ENCODE data around the gene KIAA0825.

The KIAA0825 gene

DNA sequence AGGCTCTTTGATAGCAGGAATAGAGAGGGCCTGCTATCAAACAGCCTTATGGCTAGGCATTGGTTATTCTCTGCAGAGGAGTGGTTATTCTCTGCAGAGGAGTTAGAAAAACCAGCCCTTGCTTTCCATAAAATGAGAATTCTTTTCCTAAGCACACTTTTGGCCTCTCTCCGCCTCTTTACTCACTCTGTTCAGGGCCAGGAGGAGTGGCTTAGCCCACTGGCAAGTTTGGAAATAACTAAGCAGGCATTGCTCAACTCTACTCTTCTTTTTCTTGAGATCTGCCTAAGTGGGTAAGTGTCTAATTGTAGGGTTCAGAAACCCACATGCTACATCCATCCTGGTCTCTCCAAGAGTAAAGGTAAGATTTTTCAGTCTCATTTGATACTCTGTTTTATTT, 341.7 kb downstream of the KIAA0825 start:
- H3K4me3 ChIP-seq (ENCODE audit: low read depth, low read length): no peak overlapping the region
- TF ChIP-seq, protein P1, sequence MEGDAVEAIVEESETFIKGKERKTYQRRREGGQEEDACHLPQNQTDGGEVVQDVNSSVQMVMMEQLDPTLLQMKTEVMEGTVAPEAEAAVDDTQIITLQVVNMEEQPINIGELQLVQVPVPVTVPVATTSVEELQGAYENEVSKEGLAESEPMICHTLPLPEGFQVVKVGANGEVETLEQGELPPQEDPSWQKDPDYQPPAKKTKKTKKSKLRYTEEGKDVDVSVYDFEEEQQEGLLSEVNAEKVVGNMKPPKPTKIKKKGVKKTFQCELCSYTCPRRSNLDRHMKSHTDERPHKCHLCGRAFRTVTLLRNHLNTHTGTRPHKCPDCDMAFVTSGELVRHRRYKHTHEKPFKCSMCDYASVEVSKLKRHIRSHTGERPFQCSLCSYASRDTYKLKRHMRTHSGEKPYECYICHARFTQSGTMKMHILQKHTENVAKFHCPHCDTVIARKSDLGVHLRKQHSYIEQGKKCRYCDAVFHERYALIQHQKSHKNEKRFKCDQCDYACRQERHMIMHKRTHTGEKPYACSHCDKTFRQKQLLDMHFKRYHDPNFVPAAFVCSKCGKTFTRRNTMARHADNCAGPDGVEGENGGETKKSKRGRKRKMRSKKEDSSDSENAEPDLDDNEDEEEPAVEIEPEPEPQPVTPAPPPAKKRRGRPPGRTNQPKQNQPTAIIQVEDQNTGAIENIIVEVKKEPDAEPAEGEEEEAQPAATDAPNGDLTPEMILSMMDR (IDR thresholded peaks at IDR 0.05; ENCODE audit: borderline replicate concordance, insufficient read depth, low read depth, low read length): no peak

DNA sequence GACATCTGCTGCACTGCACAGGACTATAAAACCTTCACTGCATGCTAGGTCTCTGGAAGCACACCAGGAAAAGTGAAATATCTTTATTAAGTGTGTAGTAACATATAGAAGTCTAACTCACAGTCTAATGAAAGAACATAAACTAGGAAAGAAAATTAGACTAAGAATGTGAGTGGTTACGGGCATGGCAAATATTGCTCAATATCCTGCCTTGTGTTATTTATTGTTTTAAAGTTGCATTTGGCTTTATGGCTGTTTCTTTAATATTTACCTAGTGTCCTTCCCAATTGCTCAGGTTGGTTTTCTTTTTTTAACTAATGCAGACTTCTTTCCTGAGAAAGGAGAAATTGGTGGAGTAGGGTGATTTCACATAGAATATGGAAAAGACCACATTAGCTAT, 342.4 kb downstream of the KIAA0825 start:
- no peak overlapping the region for H3K4me3 ChIP-seq (ENCODE audit: low read depth, low read length)
- TF ChIP-seq, protein P1 (IDR thresholded peaks at IDR 0.05; ENCODE audit: borderline replicate concordance, insufficient read depth, low read depth, low read length): no peak

DNA sequence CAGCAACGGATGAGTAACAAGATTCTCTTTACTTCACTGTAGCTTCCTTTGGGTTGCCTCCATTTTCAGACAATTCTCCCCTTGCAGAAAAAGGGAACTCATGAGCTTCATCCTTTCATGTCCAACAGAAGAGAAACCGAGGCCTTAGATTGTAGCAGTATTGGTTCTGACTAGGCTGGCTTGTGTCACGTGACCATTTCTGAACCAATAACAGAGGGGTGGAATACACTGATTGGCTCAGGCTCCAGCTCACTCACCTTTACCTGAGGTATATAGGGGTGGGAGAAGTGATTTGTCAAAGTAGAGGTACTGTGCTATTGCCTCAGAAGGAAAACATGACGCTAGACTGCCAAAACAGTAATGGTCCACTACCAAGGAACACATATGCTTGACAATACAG, 343.7 kb downstream of the KIAA0825 start:
- TF ChIP-seq, protein P1 (IDR thresholded peaks at IDR 0.05; ENCODE audit: borderline replicate concordance, insufficient read depth, low read depth, low read length): no peak

DNA sequence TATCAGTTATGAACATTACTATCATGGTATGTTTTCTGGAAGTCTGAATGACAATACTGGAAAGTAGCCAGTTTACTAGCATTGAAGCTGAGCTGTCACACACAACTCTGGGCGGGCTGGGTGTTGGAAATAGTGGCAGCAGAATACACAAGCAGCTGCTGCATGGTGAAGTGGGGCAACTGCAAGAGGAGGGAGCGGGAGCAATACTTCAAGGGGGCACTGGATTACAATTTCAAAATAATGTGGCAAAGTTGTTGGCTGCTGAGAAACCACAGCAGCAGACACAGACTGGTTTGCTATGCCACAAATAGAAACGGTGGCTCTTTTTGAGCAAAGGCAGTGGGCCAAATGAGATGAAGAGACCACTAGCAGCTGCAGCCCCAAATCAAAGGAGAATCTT, 350.2 kb downstream of the KIAA0825 start:
- TF ChIP-seq, protein P1 (IDR thresholded peaks at IDR 0.05; ENCODE audit: borderline replicate concordance, insufficient read depth, low read depth, low read length): no peak
- H3K4me3 ChIP-seq (ENCODE audit: low read depth, low read length): no peak overlapping the region

More for the DNA sequence above, 343.7 kb downstream of the KIAA0825 start:
- H3K4me3 ChIP-seq (ENCODE audit: low read depth, low read length): no peak overlapping the region

DNA sequence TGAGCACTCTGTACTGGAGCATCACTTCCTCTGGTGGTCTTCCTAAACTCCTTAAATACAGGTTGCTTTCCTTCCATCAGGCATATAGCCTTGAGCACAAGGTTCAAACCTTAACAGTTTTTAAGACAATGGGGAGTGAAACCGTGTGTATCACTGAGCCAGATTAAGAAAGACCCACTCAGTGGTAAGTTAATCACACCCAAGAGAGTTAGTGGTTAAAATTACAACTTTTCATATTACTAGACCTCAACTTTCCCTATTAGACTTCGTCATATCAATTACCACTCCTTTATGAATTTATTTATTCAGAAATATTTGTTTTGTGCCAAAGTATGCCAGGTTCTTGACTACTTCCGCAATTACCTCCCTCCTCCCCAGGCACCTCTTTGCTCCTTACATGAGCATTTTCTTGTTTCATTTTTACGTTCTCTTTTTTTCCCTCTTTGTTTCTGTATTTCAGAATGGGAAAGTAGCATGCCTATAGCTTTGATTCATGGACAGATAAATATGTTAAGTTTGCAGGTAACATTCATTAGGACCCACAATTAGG, 351.0 kb downstream of the KIAA0825 start:
- H3K4me3 ChIP-seq (ENCODE audit: low read depth, low read length): no peak overlapping the region
- TF ChIP-seq, protein P1 (IDR thresholded peaks at IDR 0.05; ENCODE audit: borderline replicate concordance, insufficient read depth, low read depth, low read length): no peak

DNA sequence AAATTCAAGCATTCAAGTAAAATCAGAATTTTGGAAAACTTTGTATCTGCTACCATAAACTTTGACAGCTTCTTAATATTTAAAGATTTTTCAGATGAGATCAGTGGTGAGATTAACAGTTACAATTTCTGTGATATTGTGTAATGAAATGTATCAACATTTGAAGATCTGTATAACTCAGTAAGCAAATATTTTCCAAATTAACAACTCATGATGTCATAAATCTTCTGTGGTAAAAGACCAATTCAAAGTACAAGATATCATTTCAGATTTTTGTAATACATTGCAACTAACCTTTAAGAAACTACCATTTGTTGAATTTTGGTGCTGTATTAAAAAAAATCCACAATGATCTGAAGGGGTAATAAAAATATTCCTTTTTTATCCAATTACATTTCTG, 352.2 kb downstream of the KIAA0825 start:
- H3K4me3 ChIP-seq (ENCODE audit: low read depth, low read length): no peak overlapping the region
- TF ChIP-seq, protein P1 (IDR thresholded peaks at IDR 0.05; ENCODE audit: borderline replicate concordance, insufficient read depth, low read depth, low read length): no peak

DNA sequence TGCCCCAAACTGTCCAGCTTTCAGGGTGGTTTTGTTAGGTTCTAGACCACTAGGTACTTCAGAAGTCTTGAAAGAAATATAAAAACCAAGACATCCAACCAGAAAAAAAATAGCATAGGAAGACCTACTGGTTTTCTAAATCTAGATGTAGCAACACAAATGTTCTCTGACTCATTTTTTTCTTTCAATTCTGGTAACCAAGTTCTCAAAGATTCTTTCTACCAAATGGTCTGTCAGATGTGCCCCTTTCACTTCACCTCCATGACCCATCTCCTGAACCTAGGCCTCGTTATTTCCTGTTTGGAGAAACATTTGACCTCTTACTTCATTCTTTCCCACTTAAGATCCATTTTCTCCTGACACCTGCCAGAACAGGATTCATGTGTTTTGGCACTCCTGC, 355.3 kb downstream of the KIAA0825 start:
- TF ChIP-seq, protein P1 (IDR thresholded peaks at IDR 0.05; ENCODE audit: borderline replicate concordance, insufficient read depth, low read depth, low read length): no peak
- H3K4me3 ChIP-seq (ENCODE audit: low read depth, low read length): no peak overlapping the region

All from GM12875 (cell line).